WTC11 (cell line): Measurements from ENCODE around the gene PRKAG2. TPM values are rescaled to one million over a fixed set of nuclear protein-coding genes. Genes with fewer than 3 reads are reported as not detected.

Experiments
- ATAC-seq: fragments of 200-7000 bp; cut with Tn5 transposase; 2 replicates; pipeline ENCODE4 v1.10.0; 2021; ENCODE audit warnings: mild to moderate bottlenecking, moderate library complexity
- CTCF ChIA-PET: fragments of 300-600 bp; sonication (Branson Sonifier 250); formaldehyde crosslinking; loops from one replicate; lab custom pipeline; 2021; ENCODE audit warnings: antibody characterized with exemption; lab: Charles Lee
- POLR2A ChIA-PET: fragments of 350-600 bp; sonication (Branson Sonifier 250); formaldehyde crosslinking; loops from one replicate; lab custom pipeline; 2021; ENCODE audit warnings: antibody characterized with exemption; lab: Charles Lee
- DNase-seq: peaks from one replicate; pipeline ENCODE4 v3.0.0; 2021; ENCODE audit warnings: low spot score
- H3K27ac Mint-ChIP-seq: 2 replicates; pipeline ENCODE4 v1.8.0; 2021; ENCODE audit warnings: mixed read lengths
- H3K27me3 Mint-ChIP-seq: 2 replicates; pipeline ENCODE4 v1.8.0; 2021; ENCODE audit warnings: low read depth, mild to moderate bottlenecking, moderate library complexity, mixed read lengths
- H3K36me3 Mint-ChIP-seq: 2 replicates; pipeline ENCODE4 v1.8.0; 2021; ENCODE audit warnings: mixed read lengths
- H3K4me1 Mint-ChIP-seq: 2 replicates; pipeline ENCODE4 v1.8.0; 2022; ENCODE audit warnings: mixed read lengths
- H3K4me3 Mint-ChIP-seq: 2 replicates; pipeline ENCODE4 v1.8.0; 2021; ENCODE audit warnings: mild to moderate bottlenecking, moderate library complexity, mixed read lengths
- H3K9me3 Mint-ChIP-seq: 2 replicates; pipeline ENCODE4 v1.8.0; 2021; ENCODE audit warnings: mixed read lengths
- CREM ChIP-seq: sonication (generic); formaldehyde crosslinking; IDR thresholded peaks from 2 replicates; pipeline ENCODE4 v1.8.1; 2022; ENCODE audit warnings: mild to moderate bottlenecking, missing genetic modification reagents, moderate library complexity
- FOXP4 ChIP-seq: sonication (generic); formaldehyde crosslinking; IDR thresholded peaks from 2 replicates; pipeline ENCODE4 v1.8.0; 2022; ENCODE audit warnings: mild to moderate bottlenecking, missing genetic modification reagents
- GTF2I ChIP-seq: fragments of 250-450 bp; sonication (Bioruptor Pico); conservative IDR thresholded peaks from 2 replicates; pipeline ENCODE4 v1.4.0; 2021; ENCODE audit warnings: mild to moderate bottlenecking
- MLX ChIP-seq: sonication (generic); formaldehyde crosslinking; IDR thresholded peaks from 2 replicates; pipeline ENCODE4 v1.8.1; 2023; ENCODE audit warnings: mild to moderate bottlenecking, missing genetic modification reagents, moderate library complexity
- MXD4 ChIP-seq: fragments of 250-450 bp; sonication (Bioruptor Pico); IDR thresholded peaks from 2 replicates; pipeline ENCODE4 v1.8.0; 2021; ENCODE audit warnings: mild to moderate bottlenecking, moderate library complexity, borderline replicate concordance
- NR2C2 ChIP-seq: sonication (generic); formaldehyde crosslinking; IDR thresholded peaks from 2 replicates; pipeline ENCODE4 v1.8.0; 2022; ENCODE audit warnings: mild to moderate bottlenecking, missing genetic modification reagents
- STAT6 ChIP-seq: sonication (generic); formaldehyde crosslinking; conservative IDR thresholded peaks from 2 replicates; pipeline ENCODE4 v1.8.1; 2023; ENCODE audit warnings: mild to moderate bottlenecking, low read depth, missing genetic modification reagents, moderate library complexity
- TCF7 ChIP-seq: sonication (generic); formaldehyde crosslinking; IDR thresholded peaks from 2 replicates; pipeline ENCODE4 v1.8.0; 2022; ENCODE audit warnings: mild to moderate bottlenecking, low read depth, missing genetic modification reagents, moderate library complexity
- TEAD1 ChIP-seq: sonication (generic); formaldehyde crosslinking; IDR thresholded peaks from 2 replicates; pipeline ENCODE4 v1.8.0; 2022; ENCODE audit warnings: mild to moderate bottlenecking, missing genetic modification reagents
- USF1 ChIP-seq: sonication (generic); formaldehyde crosslinking; IDR thresholded peaks from 2 replicates; pipeline ENCODE4 v1.8.0; 2022; ENCODE audit warnings: mild to moderate bottlenecking, missing genetic modification reagents
- ZNF121 ChIP-seq: sonication (generic); formaldehyde crosslinking; IDR thresholded peaks from 2 replicates; pipeline ENCODE4 v1.8.0; 2023; ENCODE audit warnings: missing genetic modification reagents
- ZNF138 ChIP-seq: sonication (generic); formaldehyde crosslinking; conservative IDR thresholded peaks from 2 replicates; pipeline ENCODE4 v1.8.1; 2022; ENCODE audit warnings: mild to moderate bottlenecking, moderate library complexity, missing genetic modification reagents
- ZNF317 ChIP-seq: sonication (generic); formaldehyde crosslinking; IDR thresholded peaks from 2 replicates; pipeline ENCODE4 v1.8.1; 2023; ENCODE audit warnings: low read depth, mild to moderate bottlenecking, moderate library complexity, missing genetic modification reagents, borderline replicate concordance
- total RNA-seq: library from RNA; stranded (reverse); gene quantifications from 3 replicates; pipeline ENCODE4 v1.2.3, GENCODE V29; 2021
- TF ChIP-seq, protein P1 (sequence below): sonication (generic); formaldehyde crosslinking; IDR thresholded peaks from 2 replicates; pipeline ENCODE4 v1.8.0; 2023; ENCODE audit warnings: missing genetic modification reagents

Gene PRKAG2
- total RNA-seq, 1 experiment from 2014 or later: 20.3 TPM

DNA sequence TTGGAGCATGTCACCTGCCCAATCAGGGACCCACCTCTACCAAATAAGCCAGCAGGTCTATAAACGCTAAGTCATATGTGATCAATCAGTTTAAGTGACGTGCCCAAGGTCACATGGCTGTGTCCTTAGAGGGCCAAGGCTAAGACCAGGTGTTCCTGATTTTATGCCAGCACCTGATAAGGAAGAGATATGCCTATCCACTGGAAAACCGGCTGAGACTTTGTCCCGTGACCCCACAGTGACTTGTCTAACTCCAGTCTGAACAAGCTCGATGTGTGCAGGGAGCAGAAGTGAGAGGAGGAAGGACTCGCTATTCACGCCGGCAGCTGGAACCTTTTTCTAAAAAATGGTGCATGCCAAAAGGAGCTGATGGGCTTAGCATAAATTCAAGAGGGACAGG is 57.0 kb downstream of the PRKAG2 start:
- H3K27me3 Mint-ChIP-seq: peaks cover 10% of the 10 kb centered on the region
- no peaks in the 10 kb centered on the region for H3K9me3 Mint-ChIP-seq
- TF ChIP-seq MXD4 (CRISPR knock-in tag): no peak
- TF ChIP-seq STAT6 (CRISPR knock-in tag): no peak
- ChIA-PET CTCF (no interaction called here), POLR2A (no interaction called here)
- peaks cover 10% of the 10 kb centered on the region for H3K4me1 Mint-ChIP-seq
- DNase-seq: no peak
- H3K27ac Mint-ChIP-seq: no peak overlapping the region
- no peak for ATAC-seq
- H3K36me3 Mint-ChIP-seq: no peaks in the 10 kb centered on the region
- H3K4me3 Mint-ChIP-seq: no peak overlapping the region

GRCh38 chr7:151818674-151819519 is 58.0 kb downstream of the PRKAG2 start:
- no peak overlapping the region for H3K27ac Mint-ChIP-seq
- no peaks in the 10 kb centered on the region for H3K9me3 Mint-ChIP-seq
- no peaks in the 10 kb centered on the region for H3K36me3 Mint-ChIP-seq
- POLR2A ChIA-PET: no interaction called here
- TF ChIP-seq CREM (CRISPR knock-in tag) (no peak), TEAD1 (no peak), TCF7 (CRISPR knock-in tag) (no peak), FOXP4 (CRISPR knock-in tag) (no peak), ZNF138 (CRISPR knock-in tag) (no peak), GTF2I (CRISPR knock-in tag) (no peak), ZNF121 (CRISPR knock-in tag) (no peak), MLX (CRISPR knock-in tag) (no peak), USF1 (CRISPR knock-in tag) (no peak), NR2C2 (no peak), ZNF317 (CRISPR knock-in tag) (no peak)
- TF ChIP-seq, protein P1, sequence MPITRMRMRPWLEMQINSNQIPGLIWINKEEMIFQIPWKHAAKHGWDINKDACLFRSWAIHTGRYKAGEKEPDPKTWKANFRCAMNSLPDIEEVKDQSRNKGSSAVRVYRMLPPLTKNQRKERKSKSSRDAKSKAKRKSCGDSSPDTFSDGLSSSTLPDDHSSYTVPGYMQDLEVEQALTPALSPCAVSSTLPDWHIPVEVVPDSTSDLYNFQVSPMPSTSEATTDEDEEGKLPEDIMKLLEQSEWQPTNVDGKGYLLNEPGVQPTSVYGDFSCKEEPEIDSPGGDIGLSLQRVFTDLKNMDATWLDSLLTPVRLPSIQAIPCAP: no peak
- TF ChIP-seq, all 79 proteins: peak for 0
- H3K4me1 Mint-ChIP-seq: peaks cover 20% of the 10 kb centered on the region
- ATAC-seq: peak; percentile 22; the same call in 1 of the 2 replicates
- H3K4me3 Mint-ChIP-seq: no peak overlapping the region
- no peak for DNase-seq
- peaks cover 18% of the 10 kb centered on the region for H3K27me3 Mint-ChIP-seq
- CTCF ChIA-PET: interaction anchor here (0.6 to 1.3 kb wide), 3 partner anchors 36 to 45 kb away, joined by 3 to 4 read pairs (median 4); no protein-coding TSS in a partner anchor
